Left hindlimb (tissue), 1 donor: ENCODE data around the gene TBC1D10B.

Experiments
- DNase-seq: peaks from one replicate; pipeline ENCODE4 v3.0.0-alpha.2; 2018

TBC1D10B gene

GRCh38 chr16:30372725-30373124, 2.4 kb upstream of the TBC1D10B start:
- no peak for DNase-seq

- peak; percentile 64 for DNase-seq
These were observed 1.9 kb upstream of the TBC1D10B start for GRCh38 chr16:30372038-30372712.

DNA sequence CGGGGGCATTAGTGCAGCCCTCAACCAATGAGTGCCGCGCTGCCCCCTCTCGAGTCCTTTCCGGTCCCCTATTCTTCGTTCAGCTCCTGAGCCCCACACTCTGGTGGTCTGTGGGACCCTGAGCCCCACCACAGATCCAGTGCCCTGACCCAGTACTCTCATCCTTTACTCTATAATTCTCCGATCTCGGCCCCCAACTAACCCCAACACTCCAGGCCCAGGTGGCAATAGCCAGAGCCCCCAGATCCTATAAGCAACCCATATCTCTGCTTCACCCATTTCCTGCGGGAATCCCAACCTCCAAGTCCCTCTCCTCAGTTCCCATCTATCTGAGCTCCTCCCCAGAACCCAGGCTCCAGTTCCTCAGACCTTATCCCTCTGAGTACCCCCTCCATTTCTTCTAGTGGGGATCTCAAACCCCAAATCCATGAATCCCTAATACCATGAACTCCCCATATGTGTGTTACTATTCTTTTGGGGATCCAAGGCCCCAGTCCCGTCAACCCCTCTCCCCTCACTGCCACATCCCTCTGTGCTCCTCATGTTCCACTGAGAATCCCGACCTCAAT, 1.0 kb upstream of the TBC1D10B start:
- DNase-seq = no peak

DNA sequence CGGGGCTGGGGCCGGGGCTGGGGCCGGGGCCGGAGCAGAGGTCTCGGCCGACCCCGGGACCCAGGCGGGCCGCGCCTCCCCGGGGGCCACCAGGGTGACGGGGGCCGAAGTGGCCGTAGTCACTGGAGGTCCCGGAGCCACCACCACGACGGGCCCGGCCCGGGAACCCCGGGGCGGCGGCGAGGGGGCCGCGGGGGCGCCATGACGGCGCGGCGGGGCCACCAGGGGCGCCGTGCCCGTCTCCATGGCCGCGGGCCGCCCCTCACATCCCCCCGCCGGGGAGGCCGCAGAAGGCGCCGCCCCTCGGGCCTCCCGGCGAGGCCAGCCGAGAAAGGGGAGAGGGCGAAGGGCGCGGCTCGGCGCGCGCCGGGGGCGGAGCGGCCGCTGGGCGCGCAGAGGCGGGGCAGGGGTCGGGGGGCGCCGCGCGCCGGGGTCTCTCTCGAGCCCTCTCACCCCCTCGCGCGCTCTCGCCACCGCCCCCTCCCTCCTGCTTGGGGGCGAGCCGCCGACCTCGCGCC, 297 bp downstream of the TBC1D10B start:
- DNase-seq = no peak

DNA sequence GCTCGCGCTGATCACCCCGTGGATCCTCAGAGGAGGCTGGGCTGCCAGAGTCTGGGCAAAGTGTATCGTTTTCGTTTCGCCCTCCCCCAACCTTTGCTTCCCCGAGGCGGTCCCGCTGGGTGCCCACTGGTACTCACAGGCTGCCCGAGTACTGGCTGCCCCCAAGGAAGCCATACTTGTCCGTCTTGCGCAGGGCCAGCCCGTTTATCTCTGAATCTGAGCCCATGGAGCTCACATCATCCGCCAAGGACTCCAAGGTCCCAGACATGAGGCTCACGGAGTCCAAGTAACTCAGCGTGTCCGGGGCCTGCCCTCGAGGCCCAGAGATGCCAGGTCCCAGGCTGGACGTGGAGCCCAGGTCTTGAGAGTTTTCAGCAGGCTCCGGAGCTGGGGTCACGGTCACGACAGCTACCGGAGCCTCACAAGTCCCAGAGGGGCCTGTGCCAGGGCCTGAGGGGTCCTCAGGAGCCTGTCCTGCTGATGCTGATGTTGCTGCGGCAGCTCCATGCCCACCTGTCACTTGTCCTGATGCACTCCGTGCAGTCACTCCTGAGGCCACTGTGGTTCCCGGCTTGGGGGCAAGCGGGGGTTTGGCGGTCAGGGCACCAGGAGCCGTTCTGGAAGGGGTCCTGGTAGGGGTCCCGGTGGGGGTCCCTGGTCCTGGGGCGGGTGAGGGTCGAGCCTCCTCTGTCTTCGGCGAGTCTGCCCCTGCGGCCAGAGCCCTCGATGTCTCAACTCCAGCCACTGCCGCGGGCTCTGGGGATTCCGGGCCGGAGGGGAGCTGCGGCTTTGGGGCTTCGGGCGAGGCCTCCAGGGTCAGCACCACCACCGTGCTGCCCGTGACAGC, 980 bp downstream of the TBC1D10B start:
- no peak for DNase-seq

- no peak for DNase-seq
These were observed 1.6 kb downstream of the TBC1D10B start for GRCh38 chr16:30368792-30369090.

GRCh38 chr16:30368122-30368791, 2.0 kb downstream of the TBC1D10B start:
- DNase-seq = no peak

DNA sequence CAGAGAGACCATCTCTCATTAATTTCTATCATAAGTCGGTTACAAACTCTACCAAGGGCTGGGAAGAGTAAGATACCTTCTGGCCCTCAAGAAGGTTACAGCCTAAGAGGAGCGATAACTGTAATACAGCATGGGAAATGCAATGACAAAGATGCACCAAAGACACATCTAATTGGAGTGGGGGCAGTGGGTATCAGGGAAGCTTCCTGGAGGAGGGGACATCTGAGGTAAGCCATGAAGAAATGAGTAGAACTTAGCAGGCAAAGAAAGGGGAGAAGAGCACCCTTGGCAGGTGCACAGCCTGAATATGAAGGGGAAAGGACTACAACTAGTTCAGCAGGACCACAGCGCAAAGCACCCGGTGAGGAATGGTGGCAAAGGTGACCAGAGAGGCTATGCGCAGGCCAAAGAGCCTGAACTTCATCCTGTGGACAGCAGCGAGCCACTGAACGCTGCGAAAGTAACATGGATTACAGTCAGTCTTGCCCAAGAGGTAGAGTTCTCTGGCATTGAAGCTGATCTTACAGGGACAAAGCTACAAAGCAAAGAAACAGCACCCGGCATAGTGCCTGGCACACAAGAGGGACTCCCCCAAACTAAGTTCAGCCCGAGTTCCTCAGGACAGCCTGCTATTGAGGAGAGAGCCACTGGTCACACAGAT, 2.8 kb downstream of the TBC1D10B start:
- no peak for DNase-seq

GRCh38 chr16:30366511-30366910, 3.8 kb downstream of the TBC1D10B start:
- DNase-seq = no peak

- DNase-seq = no peak
These were observed 5.1 kb downstream of the TBC1D10B start for GRCh38 chr16:30365200-30365599.

GRCh38 chr16:30361180-30361579, 9.1 kb downstream of the TBC1D10B start:
- no peak for DNase-seq

DNA sequence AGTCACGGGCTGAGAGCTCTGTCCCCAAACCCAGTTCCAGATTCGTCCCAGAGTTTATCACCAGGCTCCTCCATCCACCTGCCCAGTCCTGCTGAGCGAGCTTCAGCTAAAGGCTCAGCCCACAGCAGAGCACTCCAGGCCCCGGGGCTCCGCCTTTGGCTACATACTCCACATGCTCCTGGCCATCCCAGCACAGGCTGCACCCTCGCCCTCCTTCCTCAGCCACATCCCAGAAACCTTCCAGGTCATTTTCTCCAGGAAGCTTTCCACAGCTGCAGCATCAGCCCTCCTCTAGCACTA, 10.5 kb downstream of the TBC1D10B start:
- peak; percentile 13 for DNase-seq

- peak; percentile 33 for DNase-seq
These were observed 11.1 kb downstream of the TBC1D10B start for GRCh38 chr16:30358990-30359870.

DNA sequence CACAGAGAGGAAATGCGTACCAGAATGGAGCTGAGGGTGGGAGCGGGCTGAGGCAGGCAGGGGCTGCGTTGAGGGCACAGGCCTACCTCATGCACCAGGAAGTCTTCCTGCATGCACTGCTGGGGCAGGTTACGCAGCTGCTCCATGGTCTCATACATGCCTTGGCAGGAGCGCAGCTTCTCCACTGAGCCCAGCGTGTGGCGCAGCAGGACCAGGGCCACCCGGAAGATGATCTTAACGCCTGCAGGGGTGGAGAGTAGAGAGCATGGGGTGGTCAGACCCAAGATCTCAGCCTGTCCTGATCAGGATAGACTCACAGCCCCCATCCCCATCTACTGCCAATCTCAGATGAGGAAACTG, 11.7 kb downstream of the TBC1D10B start:
- DNase-seq = peak; percentile 22

- peak; percentile 17 for DNase-seq
These were observed 12.3 kb downstream of the TBC1D10B start for GRCh38 chr16:30357715-30358576.

DNA sequence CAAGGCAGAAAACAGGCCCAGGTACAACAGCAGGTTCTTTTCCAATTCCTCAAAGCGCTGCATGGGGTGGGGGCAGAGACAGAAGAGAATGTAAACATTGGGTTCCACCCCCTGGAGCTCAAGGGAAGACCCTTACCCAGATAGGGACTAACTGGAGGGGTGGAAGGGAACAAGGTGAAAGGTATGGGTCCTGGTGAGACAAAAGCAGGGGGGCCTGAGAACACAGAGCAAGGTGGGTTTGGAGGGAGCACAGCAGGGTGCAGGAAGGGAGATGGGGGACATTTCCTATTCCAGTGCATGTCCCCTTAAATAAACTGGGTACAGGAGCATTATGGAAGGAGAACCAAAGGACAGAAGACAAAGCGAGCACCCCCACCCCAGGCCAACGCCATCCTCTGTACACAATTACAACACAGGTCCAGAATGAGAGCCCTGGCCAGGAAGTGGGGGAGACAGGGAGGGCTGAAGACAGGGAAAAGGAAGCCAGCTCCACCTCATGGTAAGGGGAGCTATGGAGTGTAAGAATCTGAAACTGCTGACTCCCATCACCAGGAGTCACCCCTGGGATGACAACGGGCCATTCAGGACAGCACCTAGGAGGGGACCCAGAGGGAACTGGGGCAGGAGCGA, 13.1 kb downstream of the TBC1D10B start:
- DNase-seq = peak; percentile 25

DNA sequence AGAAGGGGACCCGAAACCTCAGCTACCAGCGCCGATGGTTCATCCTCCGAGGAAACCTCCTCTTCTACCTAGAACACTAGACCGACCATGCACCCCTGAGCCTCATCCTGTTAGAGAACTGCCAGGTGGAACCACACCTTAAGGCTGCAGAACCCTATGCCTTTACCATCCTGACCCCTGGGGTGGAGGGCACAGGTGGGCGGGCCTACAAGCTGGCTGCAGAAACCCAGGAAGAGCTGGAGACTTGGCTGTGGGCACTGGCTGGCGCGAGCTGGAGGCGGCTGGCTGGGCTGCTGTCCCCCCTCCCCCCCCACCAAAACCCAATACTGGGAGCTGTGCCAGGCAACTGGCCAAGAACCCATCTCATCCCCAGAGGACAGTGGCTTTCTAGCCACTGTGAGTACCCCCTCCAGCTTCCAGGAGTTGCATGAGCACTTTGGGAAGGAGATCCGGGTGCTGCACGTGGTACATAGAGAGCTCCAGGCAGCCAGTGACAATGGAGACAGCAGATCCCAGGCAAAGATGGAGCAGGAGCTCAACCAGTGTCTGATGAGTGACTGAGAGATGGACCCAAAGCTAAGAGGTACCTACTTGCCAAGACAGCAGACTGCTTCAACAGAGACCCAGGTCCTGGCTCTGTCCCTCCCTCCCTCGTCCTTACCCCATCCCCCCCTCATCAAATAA, 13.8 kb downstream of the TBC1D10B start:
- DNase-seq = peak; percentile 59

DNA sequence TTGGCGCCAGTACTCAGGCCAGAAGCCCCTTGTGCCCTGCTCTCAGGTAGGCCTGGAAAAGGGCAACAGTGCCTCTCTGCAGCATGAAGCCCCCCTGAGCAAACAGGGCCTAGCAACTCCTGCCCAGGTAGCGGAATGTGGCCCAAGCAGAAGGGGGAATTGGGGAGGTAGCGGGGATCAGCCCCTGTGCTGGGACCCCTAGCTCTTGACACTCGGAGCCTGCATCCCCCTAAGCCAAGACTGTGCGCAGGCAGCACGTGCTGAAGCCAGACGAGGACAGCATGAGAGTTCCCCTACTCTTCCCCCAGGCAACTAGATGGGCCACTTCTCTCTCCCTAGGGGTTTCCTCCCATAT, 14.4 kb downstream of the TBC1D10B start:
- DNase-seq = no peak

- DNase-seq = peak; percentile 98
These were observed 14.9 kb downstream of the TBC1D10B start, which contains the start of gene CD2BP2 for GRCh38 chr16:30355144-30355953. TSS of gene CD2BP2 (minus strand) at chr16:30355308. CDS start at chr16:30354681, 627 bp downstream.
